Panc1 (cell line): ENCODE measurements around the gene WTAP.

Experiments used
- POLR2AphosphoS5 ChIP-seq: IDR thresholded peaks from 2 replicates; pipeline ENCODE4 v1.6.1; 2012; ENCODE audit warnings: mild to moderate bottlenecking, low read depth, low read length, moderate library complexity
- SIN3A ChIP-seq: IDR thresholded peaks from 2 replicates; pipeline ENCODE4 v1.6.1; 2012; ENCODE audit warnings: low read depth, mild to moderate bottlenecking, low read length, moderate library complexity, borderline replicate concordance; ENCODE audit not compliant: insufficient read depth
- TF ChIP-seq, protein P1 (sequence below): fragments of 450-650 bp; IDR thresholded peaks from 2 replicates; pipeline ENCODE4 v1.5.1; 2017; ENCODE audit warnings: mild to moderate bottlenecking

GRCh38 chr6:159713984-159714383 lies 13.3 kb upstream of the WTAP start:
- TF ChIP-seq SIN3A (no peak), POLR2AphosphoS5 (no peak)
- TF ChIP-seq, protein P1, sequence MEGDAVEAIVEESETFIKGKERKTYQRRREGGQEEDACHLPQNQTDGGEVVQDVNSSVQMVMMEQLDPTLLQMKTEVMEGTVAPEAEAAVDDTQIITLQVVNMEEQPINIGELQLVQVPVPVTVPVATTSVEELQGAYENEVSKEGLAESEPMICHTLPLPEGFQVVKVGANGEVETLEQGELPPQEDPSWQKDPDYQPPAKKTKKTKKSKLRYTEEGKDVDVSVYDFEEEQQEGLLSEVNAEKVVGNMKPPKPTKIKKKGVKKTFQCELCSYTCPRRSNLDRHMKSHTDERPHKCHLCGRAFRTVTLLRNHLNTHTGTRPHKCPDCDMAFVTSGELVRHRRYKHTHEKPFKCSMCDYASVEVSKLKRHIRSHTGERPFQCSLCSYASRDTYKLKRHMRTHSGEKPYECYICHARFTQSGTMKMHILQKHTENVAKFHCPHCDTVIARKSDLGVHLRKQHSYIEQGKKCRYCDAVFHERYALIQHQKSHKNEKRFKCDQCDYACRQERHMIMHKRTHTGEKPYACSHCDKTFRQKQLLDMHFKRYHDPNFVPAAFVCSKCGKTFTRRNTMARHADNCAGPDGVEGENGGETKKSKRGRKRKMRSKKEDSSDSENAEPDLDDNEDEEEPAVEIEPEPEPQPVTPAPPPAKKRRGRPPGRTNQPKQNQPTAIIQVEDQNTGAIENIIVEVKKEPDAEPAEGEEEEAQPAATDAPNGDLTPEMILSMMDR, result no peak
